Endodermal cell (in vitro differentiated cells): ENCODE data around the gene STAM2. TPM values are rescaled to one million over a fixed set of nuclear protein-coding genes. Genes with fewer than 3 reads are reported as not detected.
"Not testable (repeated sequence)": the region's sequence is repeated elsewhere in the genome, so short reads cannot be mapped to it uniquely, and the experiment has no call there.

Source experiments
- DNase-seq: peaks from one replicate; pipeline ENCODE4 v3.0.0-alpha.2; 2017
- H3K27ac ChIP-seq: 2 replicates; pipeline ENCODE4 v1.5.1; 2013; ENCODE audit warnings: mild to moderate bottlenecking, low read depth, low read length, moderate library complexity
- H3K27me3 ChIP-seq: 2 replicates; pipeline ENCODE4 v1.6.1; 2013; ENCODE audit warnings: mild to moderate bottlenecking, low read length, moderate library complexity; ENCODE audit not compliant: insufficient read depth, control insufficient read depth, poor library complexity, severe bottlenecking
- H3K36me3 ChIP-seq: 2 replicates; pipeline ENCODE4 v1.7.0; 2013; ENCODE audit warnings: mild to moderate bottlenecking, low read length, moderate library complexity; ENCODE audit not compliant: control insufficient read depth, insufficient read depth
- H3K4me1 ChIP-seq: one replicate; pipeline ENCODE4 v1.7.0; 2013; ENCODE audit warnings: low read length; ENCODE audit not compliant: control insufficient read depth, insufficient read depth
- H3K4me3 ChIP-seq: 2 replicates; pipeline ENCODE4 v1.5.1; 2013; ENCODE audit warnings: mild to moderate bottlenecking, low read length, moderate library complexity
- H3K9ac ChIP-seq: 2 replicates; pipeline ENCODE4 v1.6.1; 2013; ENCODE audit warnings: mild to moderate bottlenecking, low read length, moderate library complexity; ENCODE audit not compliant: poor library complexity, severe bottlenecking; ENCODE audit errors: extremely low read depth
- H3K9me3 ChIP-seq: 2 replicates; pipeline ENCODE4 v1.6.1; 2013; ENCODE audit warnings: mild to moderate bottlenecking, low read length, moderate library complexity; ENCODE audit not compliant: control insufficient read depth
- H3K27ac Mint-ChIP-seq: 2 replicates; pipeline ENCODE4 v1.8.0; 2020; ENCODE audit warnings: mixed read lengths
- H3K27me3 Mint-ChIP-seq: 2 replicates; pipeline ENCODE4 v1.8.0; 2021; ENCODE audit warnings: mild to moderate bottlenecking, mixed read lengths; ENCODE audit not compliant: insufficient read depth
- H3K36me3 Mint-ChIP-seq: 2 replicates; pipeline ENCODE4 v1.8.0; 2020; ENCODE audit warnings: low read depth, mixed read lengths
- H3K4me1 Mint-ChIP-seq: 2 replicates; pipeline ENCODE4 v1.8.0; 2020; ENCODE audit warnings: mixed read lengths
- H3K4me3 Mint-ChIP-seq: 2 replicates; pipeline ENCODE4 v1.8.0; 2020; ENCODE audit warnings: mild to moderate bottlenecking, moderate library complexity, mixed read lengths
- H3K9me3 Mint-ChIP-seq: 2 replicates; pipeline ENCODE4 v1.8.0; 2020; ENCODE audit warnings: mild to moderate bottlenecking, mixed read lengths
- WGBS, 2 experiments: methylation state at CpG; one replicate each; pipeline versions ENCODE4 v1.1.5 to v1.1.7; 2013; ENCODE audit warnings: missing lambda C conversion rate in 2 of 2, mixed read lengths in 1 of 2; ENCODE audit not compliant: insufficient coverage in 1 of 2, insufficient read length in 1 of 2; 5-methylcytosine and 5-hydroxymethylcytosine counted together
- total RNA-seq, 2 donors: library from RNA; stranded (reverse); fragmentation: NEBNext Ultra II Directional in 1 of 2; extraction: Animal tissue kit (Norgen Biotek cat#: 25700) in 1 of 2; gene quantifications; 2 replicates in 1 of 2; 3 replicates in 1 of 2; pipeline ENCODE4 v1.2.1, GENCODE V29; 2021
- TF ChIP-seq, protein P1 (sequence below): fragments of 200-600 bp; sonication (generic); conservative IDR thresholded peaks from 2 replicates; pipeline ENCODE4 v1.5.0; 2021; ENCODE audit warnings: antibody characterized with exemption, mild to moderate bottlenecking

Gene STAM2
- total RNA-seq, 2 donors from 2014 or later = 21.5 to 30.9 TPM

DNA sequence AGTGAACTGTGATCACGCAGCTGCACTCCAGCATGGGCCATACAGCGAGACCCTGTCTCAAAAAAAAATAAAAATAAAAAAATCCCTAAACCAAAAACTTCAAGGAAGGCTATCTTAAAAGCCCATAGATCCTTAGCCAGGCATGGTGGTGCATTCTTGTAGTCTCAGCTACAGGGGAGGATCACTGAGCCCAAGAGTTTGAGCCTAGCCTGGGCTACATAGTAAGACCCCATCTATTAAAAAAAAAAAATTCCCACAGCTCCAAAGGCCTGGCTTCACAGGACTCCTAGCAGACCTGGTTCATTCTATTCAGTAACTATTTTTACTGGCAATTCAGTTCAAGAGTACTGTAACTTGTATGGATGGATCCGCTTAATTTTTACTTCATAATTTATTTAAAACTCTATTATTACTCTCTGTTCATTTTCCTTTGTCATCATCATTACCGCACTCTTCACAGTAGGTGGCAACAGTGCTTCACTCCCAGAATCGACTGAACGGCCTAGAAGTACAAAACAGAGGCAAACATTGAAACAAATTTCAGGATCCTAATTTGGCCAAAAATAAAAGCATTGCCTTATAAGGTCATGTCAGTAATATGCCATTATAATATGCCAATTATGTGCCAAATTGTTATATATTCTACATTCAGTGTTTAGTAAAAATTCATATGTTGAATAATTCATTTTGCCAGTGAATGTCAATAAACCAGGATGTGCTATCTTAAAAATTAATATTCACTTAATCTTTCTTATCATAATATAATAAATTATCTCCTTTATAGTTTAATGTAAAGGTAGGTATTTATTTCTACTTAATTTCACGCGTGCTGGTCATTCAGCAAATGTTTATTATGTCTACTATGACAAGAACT is 14.3 kb upstream of the STAM2 start:
- Histone ChIP-seq H3K9me3 (peaks cover 4% of the 10 kb centered on the region), H3K4me3 (no peak overlapping the region), H3K27me3 (no peaks in the 10 kb centered on the region), H3K36me3 (no peaks in the 10 kb centered on the region), H3K4me1 (no peaks in the 10 kb centered on the region), H3K9ac (no peak overlapping the region), H3K27ac (no peak overlapping the region)
- TF ChIP-seq, protein P1, sequence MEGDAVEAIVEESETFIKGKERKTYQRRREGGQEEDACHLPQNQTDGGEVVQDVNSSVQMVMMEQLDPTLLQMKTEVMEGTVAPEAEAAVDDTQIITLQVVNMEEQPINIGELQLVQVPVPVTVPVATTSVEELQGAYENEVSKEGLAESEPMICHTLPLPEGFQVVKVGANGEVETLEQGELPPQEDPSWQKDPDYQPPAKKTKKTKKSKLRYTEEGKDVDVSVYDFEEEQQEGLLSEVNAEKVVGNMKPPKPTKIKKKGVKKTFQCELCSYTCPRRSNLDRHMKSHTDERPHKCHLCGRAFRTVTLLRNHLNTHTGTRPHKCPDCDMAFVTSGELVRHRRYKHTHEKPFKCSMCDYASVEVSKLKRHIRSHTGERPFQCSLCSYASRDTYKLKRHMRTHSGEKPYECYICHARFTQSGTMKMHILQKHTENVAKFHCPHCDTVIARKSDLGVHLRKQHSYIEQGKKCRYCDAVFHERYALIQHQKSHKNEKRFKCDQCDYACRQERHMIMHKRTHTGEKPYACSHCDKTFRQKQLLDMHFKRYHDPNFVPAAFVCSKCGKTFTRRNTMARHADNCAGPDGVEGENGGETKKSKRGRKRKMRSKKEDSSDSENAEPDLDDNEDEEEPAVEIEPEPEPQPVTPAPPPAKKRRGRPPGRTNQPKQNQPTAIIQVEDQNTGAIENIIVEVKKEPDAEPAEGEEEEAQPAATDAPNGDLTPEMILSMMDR = peak; percentile 79
- H3K4me1 Mint-ChIP-seq = no peaks in the 10 kb centered on the region
- peak; percentile 60 for DNase-seq
- peaks cover 16% of the 10 kb centered on the region for H3K9me3 Mint-ChIP-seq
- peaks cover 6% of the 10 kb centered on the region for H3K36me3 Mint-ChIP-seq
- H3K4me3 Mint-ChIP-seq = no peak overlapping the region
- H3K27ac Mint-ChIP-seq = no peak overlapping the region
- peaks cover 6% of the 10 kb centered on the region for H3K27me3 Mint-ChIP-seq
- WGBS, 2 experiments = 70 to 76% methylated on average over 5 to 8 of the region's 8 CpGs

- not testable (repeated sequence) for H3K9ac ChIP-seq, H3K4me1 ChIP-seq, H3K27me3 Mint-ChIP-seq, DNase-seq, H3K27ac Mint-ChIP-seq, H3K4me3 ChIP-seq, H3K36me3 ChIP-seq, H3K27ac ChIP-seq, H3K4me1 Mint-ChIP-seq, H3K4me3 Mint-ChIP-seq, H3K27me3 ChIP-seq
- WGBS, 2 experiments = 100% methylated on average over 1 of the region's 5 CpGs; no CpG with 5 or more reads in 1 of the 2 experiments
- H3K9me3 Mint-ChIP-seq = peaks cover 41% of the 10 kb centered on the region
- H3K9me3 ChIP-seq = peaks cover 15% of the 10 kb centered on the region
- peaks cover 11% of the 10 kb centered on the region for H3K36me3 Mint-ChIP-seq
Observed at GRCh38 chr2:152186808-152187207, 11.2 kb upstream of the STAM2 start.

DNA sequence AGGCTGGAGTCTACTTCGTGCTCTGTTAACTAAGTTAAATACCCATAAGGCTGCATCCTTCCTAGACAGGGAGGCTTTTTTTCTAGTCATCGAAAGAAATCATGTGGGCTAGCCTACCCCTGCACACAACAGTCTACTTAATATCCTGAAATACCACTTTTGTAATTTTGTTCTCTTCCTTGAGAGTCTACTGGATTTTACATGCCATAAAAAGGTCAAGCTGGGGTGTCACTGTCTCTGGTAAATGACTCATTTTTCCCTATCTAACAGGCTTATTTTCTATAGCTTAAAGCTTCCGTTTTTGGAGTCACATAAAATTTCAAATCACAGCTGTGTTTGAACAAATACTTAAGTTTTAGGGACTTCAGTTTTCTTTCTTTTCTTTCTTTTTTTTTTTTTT is 10.7 kb upstream of the STAM2 start:
- no peak overlapping the region for H3K4me3 Mint-ChIP-seq
- peaks cover 18% of the 10 kb centered on the region for H3K9me3 ChIP-seq
- H3K9ac ChIP-seq = no peak overlapping the region
- H3K27ac Mint-ChIP-seq = no peak overlapping the region
- DNase-seq = no peak
- TF ChIP-seq, protein P1 = no peak
- peaks cover 45% of the 10 kb centered on the region for H3K9me3 Mint-ChIP-seq
- no peaks in the 10 kb centered on the region for H3K4me1 ChIP-seq
- peaks cover 4% of the 10 kb centered on the region for H3K27me3 Mint-ChIP-seq
- H3K4me1 Mint-ChIP-seq = peaks cover 7% of the 10 kb centered on the region
- peaks cover 11% of the 10 kb centered on the region for H3K36me3 Mint-ChIP-seq
- no peaks in the 10 kb centered on the region for H3K36me3 ChIP-seq
- H3K27ac ChIP-seq = no peak overlapping the region
- no peak overlapping the region for H3K4me3 ChIP-seq
- 94 to 100% methylated on average over 3 of the region's 3 CpGs for WGBS, 2 experiments
- no peaks in the 10 kb centered on the region for H3K27me3 ChIP-seq
